Bronchial epithelial cell (primary cell): Measurements from ENCODE around the gene TERT. TPM values are rescaled to one million over a fixed set of nuclear protein-coding genes. Genes with fewer than 3 reads are reported as not detected.

Source experiments
- DNase-seq: peaks from one replicate; pipeline ENCODE4 v3.0.0-alpha.2; 2010; ENCODE audit warnings: low read depth
- FAIRE-seq: peaks from 2 replicates; lab custom pipeline; 2011; peaks lifted over from hg19 to GRCh38; lab: Jason Lieb, UNC
- H3K27me3 ChIP-seq: 2 replicates; pipeline ENCODE4 v1.5.1; 2011; ENCODE audit warnings: low read length; ENCODE audit not compliant: control insufficient read depth, insufficient read depth
- H3K36me3 ChIP-seq: 2 replicates; pipeline ENCODE4 v1.5.1; 2011; ENCODE audit warnings: low read length; ENCODE audit not compliant: control insufficient read depth, insufficient read depth
- H3K4me3 ChIP-seq: 2 replicates; pipeline ENCODE4 v1.5.1; 2011; ENCODE audit warnings: mild to moderate bottlenecking, low read depth, low read length, control low read depth
- CTCF ChIP-seq: IDR thresholded peaks from 2 replicates; pipeline ENCODE4 v1.5.1; 2011; ENCODE audit warnings: mild to moderate bottlenecking, moderate library complexity, low read length, control low read depth, inconsistent platforms; ENCODE audit not compliant: insufficient read depth, severe bottlenecking
- total RNA-seq: library from RNA; depleted of rRNA; stranded (reverse); fragments of >200 nt; gene quantifications from 2 replicates; pipeline ENCODE4 v1.2.1, GENCODE V29; 2014

TERT gene
- total RNA-seq, 1 donor from 2014 or later, result not detected

GRCh38 chr5:1244976-1245375 is 49.9 kb downstream of the TERT start:
- FAIRE-seq (no peak), DNase-seq (no peak)
- no peaks in the 10 kb centered on the region for H3K36me3 ChIP-seq
- no peak for TF ChIP-seq CTCF
- H3K27me3 ChIP-seq, result no peaks in the 10 kb centered on the region
- no peak overlapping the region for H3K4me3 ChIP-seq

DNA sequence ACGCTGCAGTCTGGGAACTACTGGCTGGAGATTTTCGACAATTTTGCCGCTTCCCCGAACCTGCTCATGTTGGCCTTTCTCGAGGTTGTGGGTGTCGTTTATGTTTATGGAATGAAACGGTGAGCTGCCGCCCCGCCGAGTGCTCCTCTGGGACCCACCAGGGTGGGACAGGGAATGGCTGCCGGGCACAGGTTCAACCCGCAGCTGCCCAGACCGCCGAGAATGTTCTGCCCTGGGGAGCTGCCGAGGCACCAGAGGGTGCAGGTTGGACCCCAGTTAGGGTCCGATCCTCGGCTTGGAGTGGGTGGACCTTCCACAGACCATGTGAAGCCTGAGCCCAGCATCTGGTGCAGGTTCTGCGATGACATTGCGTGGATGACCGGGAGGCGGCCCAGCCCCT is 50.6 kb downstream of the TERT start:
- Histone ChIP-seq H3K4me3 (no peak overlapping the region), H3K27me3 (no peaks in the 10 kb centered on the region), H3K36me3 (no peaks in the 10 kb centered on the region)
- FAIRE-seq (no peak), DNase-seq (no peak)
- TF ChIP-seq CTCF, result no peak

DNA sequence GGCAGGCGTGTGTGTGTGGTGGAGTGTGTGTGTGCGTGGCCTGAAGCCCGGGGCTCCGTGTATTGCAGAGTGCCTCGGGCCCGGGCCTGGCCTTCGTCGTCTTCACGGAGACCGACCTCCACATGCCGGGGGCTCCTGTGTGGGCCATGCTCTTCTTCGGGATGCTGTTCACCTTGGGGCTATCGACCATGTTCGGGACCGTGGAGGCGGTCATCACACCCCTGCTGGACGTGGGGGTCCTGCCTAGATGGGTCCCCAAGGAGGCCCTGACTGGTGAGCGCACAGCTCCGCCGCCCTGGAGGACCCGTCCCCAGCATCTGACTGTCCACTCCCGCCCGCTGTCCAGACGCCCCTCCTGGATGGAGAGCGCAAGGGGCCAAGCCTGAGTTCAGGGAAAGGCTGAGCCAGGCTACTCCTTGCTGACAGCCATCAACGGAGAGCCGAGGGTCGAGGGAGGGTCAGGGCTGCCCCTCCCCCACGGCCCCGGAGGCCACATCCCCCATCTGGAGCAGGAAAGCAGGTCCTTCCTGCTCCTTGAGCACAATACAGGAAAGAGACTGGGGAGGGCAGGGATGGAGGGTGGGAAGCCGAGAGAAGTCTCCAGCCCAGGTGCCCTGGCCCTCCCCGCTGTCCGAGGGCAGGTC is 51.3 kb downstream of the TERT start:
- H3K36me3 ChIP-seq, result no peaks in the 10 kb centered on the region
- no peak overlapping the region for H3K4me3 ChIP-seq
- no peak for TF ChIP-seq CTCF
- DNase-seq (no peak), FAIRE-seq (no peak)
- no peaks in the 10 kb centered on the region for H3K27me3 ChIP-seq

- no peak for TF ChIP-seq CTCF
- H3K36me3 ChIP-seq, result no peaks in the 10 kb centered on the region
- DNase-seq (no peak), FAIRE-seq (no peak)
- H3K27me3 ChIP-seq, result no peaks in the 10 kb centered on the region
- no peak overlapping the region for H3K4me3 ChIP-seq
These were observed 52.0 kb downstream of the TERT start for GRCh38 chr5:1242733-1243486.

DNA sequence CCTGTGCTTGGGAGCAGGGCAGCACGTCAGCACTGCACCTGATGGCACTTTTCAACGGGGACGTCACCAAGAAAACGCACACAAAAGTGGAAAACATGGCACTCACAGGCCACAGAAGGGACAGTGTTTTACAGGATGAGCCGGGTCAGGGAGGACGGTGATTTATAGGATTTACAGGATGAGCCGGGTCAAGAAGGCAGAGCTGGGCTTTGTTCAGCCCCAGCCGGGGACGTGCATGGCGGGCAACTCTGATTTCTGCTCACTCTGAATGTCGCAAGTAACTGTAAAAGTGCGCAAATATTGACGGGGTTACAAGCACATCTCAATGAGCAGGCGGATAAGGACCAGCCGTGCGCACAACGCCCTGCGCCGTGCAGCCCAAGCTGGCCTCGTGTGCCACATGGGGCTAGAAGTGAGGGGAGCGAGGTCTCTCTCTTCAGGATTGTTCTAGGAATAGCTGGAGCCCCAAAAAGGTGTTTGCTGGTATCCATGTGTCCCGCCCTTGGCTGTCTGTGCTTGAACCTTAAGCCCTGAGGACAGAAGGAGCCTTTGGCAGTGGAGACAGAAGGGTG is 53.3 kb downstream of the TERT start:
- H3K4me3 ChIP-seq, result no peak overlapping the region
- no peak for DNase-seq
- H3K27me3 ChIP-seq, result no peaks in the 10 kb centered on the region

More for the DNA sequence above, 53.3 kb downstream of the TERT start:
- TF ChIP-seq CTCF, result no peak
- FAIRE-seq, result no peak
- H3K36me3 ChIP-seq, result no peaks in the 10 kb centered on the region
